ENCODE data around the gene CISH. TPM values are rescaled to one million over a fixed set of nuclear protein-coding genes. Genes with fewer than 3 reads are reported as not detected.

Gene CISH
- total and polyA plus RNA-seq, 10 of the 15 experiments (the other 5 are each of a cell fraction or from before 2014, with no cell fraction given): 0.21 to 4.4 (median 1.8) TPM

DNA sequence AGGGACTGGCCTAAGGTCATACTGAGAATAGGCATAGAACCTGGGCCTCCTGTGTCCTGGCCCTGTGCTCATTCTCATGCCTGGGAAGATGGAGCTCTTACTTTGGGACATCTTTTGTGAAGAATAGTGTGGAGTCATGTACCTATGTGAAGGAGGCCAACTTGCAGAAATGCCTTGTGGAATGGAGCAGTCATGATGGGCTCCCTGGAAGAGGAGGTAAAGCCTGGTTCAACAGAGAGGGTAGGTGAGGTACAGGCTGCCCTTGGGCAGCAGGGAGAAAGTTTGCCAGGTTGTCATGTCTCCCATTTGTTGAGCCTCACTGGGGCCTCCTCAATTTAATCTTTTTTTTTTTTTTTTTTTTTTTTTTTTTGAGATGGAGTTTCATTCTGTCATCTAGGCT, 23.5 kb upstream of the CISH start (continued):
- TF ChIP-seq ZNF24 (IDR thresholded peaks at IDR 0.05) (no peak), PAX5 (IDR thresholded peaks at IDR 0.05; ENCODE audit: borderline replicate concordance, low read depth, low read length) (no peak), EP300 (IDR thresholded peaks at IDR 0.05; ENCODE audit: borderline replicate concordance in 1 of 2, control insufficient read depth in 1 of 2, low read depth in 2 of 2, low read length in 2 of 2) (no peak), ZNF217 (IDR thresholded peaks at IDR 0.05) (no peak), SIX5 (IDR thresholded peaks at IDR 0.05; ENCODE audit: low read depth, low read length, severe bottlenecking) (no peak), RELA (IDR thresholded peaks at IDR 0.05; ENCODE audit: borderline replicate concordance, partially characterized antibody) (no peak), BACH1 (IDR thresholded peaks at IDR 0.05; ENCODE audit: borderline replicate concordance) (no peak)
- TF ChIP-seq, protein P1, sequence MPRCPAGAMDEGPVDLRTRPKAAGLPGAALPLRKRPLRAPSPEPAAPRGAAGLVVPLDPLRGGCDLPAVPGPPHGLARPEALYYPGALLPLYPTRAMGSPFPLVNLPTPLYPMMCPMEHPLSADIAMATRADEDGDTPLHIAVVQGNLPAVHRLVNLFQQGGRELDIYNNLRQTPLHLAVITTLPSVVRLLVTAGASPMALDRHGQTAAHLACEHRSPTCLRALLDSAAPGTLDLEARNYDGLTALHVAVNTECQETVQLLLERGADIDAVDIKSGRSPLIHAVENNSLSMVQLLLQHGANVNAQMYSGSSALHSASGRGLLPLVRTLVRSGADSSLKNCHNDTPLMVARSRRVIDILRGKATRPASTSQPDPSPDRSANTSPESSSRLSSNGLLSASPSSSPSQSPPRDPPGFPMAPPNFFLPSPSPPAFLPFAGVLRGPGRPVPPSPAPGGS (IDR thresholded peaks at IDR 0.05; ENCODE audit: borderline replicate concordance, insufficient read depth, low read depth, low read length, poor library complexity, severe bottlenecking): no peak
- TF ChIP-seq, protein P2, sequence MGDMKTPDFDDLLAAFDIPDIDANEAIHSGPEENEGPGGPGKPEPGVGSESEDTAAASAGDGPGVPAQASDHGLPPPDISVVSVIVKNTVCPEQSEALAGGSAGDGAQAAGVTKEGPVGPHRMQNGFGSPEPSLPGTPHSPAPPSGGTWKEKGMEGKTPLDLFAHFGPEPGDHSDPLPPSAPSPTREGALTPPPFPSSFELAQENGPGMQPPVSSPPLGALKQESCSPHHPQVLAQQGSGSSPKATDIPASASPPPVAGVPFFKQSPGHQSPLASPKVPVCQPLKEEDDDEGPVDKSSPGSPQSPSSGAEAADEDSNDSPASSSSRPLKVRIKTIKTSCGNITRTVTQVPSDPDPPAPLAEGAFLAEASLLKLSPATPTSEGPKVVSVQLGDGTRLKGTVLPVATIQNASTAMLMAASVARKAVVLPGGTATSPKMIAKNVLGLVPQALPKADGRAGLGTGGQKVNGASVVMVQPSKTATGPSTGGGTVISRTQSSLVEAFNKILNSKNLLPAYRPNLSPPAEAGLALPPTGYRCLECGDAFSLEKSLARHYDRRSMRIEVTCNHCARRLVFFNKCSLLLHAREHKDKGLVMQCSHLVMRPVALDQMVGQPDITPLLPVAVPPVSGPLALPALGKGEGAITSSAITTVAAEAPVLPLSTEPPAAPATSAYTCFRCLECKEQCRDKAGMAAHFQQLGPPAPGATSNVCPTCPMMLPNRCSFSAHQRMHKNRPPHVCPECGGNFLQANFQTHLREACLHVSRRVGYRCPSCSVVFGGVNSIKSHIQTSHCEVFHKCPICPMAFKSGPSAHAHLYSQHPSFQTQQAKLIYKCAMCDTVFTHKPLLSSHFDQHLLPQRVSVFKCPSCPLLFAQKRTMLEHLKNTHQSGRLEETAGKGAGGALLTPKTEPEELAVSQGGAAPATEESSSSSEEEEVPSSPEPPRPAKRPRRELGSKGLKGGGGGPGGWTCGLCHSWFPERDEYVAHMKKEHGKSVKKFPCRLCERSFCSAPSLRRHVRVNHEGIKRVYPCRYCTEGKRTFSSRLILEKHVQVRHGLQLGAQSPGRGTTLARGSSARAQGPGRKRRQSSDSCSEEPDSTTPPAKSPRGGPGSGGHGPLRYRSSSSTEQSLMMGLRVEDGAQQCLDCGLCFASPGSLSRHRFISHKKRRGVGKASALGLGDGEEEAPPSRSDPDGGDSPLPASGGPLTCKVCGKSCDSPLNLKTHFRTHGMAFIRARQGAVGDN (IDR thresholded peaks at IDR 0.05): no peak

Measured in GM12878 (cell line).